Lower leg skin (tissue), 3 donors: ENCODE measurements around the gene IKZF1.

Experiments
- CTCF ChIP-seq, 3 donors: fragments of 450-650 bp; IDR thresholded peaks; one replicate each; pipeline ENCODE4 v1.5.1; 2016; ENCODE audit warnings: antibody characterized with exemption in 3 of 3, mild to moderate bottlenecking in 3 of 3, moderate library complexity in 2 of 3
- POLR2A ChIP-seq, 2 donors: fragments of 450-650 bp; IDR thresholded peaks; one replicate each; pipeline ENCODE4 v1.6.1; 2016 to 2017; ENCODE audit warnings: antibody characterized with exemption in 2 of 2, mild to moderate bottlenecking in 1 of 2, moderate library complexity in 1 of 2

GRCh38 chr7:50418526-50419290 lies 114.2 kb downstream of the IKZF1 start:
- no peak for TF ChIP-seq CTCF (IDR thresholded peaks at IDR 0.05)
- no peak for TF ChIP-seq POLR2A (IDR thresholded peaks at IDR 0.05)
